Gastrocnemius medialis (tissue), 4 donors: ENCODE results near the gene STEEP1. TPM values are rescaled to one million over a fixed set of nuclear protein-coding genes. Genes with fewer than 3 reads are reported as not detected.

Experiments used
- ATAC-seq, 2 donors: fragments of 150-250 bp; one replicate each; pipeline ENCODE4 v1.9.1; 2016
- DNase-seq, 2 donors: peaks; one replicate each; pipeline ENCODE4 v3.0.0-alpha.2; 2019
- H3K27ac ChIP-seq, 4 donors: fragments of 200-600 bp; sonication (generic); 1 replicate in 1 of 4; 2 replicates in 3 of 4; pipeline ENCODE4 v1.5.1; 2016 to 2018; ENCODE audit warnings: mild to moderate bottlenecking in 2 of 4, moderate library complexity in 1 of 4
- H3K27me3 ChIP-seq, 3 donors: fragments of 200-600 bp; sonication (generic) in 2 of 3; 1 replicate in 1 of 3; 2 replicates in 2 of 3; pipeline versions ENCODE4 v1.5.1 to v1.6.0; 2016 to 2019; ENCODE audit warnings: mild to moderate bottlenecking in 1 of 3, moderate library complexity in 1 of 3
- H3K36me3 ChIP-seq, 2 donors: fragments of 200-600 bp; sonication (generic) in 1 of 2; one replicate each; pipeline ENCODE4 v1.5.1; 2017 to 2018
- H3K4me1 ChIP-seq, 2 donors: fragments of 200-600 bp; sonication (generic) in 1 of 2; one replicate each; pipeline ENCODE4 v1.5.1; 2016 to 2017; ENCODE audit warnings: mild to moderate bottlenecking in 2 of 2
- H3K4me3 ChIP-seq, 4 donors: fragments of 200-600 bp; sonication (generic) in 3 of 4; 1 replicate in 1 of 4; 2 replicates in 3 of 4; pipeline ENCODE4 v1.5.1; 2016 to 2019; ENCODE audit warnings: mild to moderate bottlenecking in 2 of 4
- H3K9me3 ChIP-seq, 3 donors: fragments of 200-600 bp; sonication (generic) in 2 of 3; 1 replicate in 1 of 3; 2 replicates in 2 of 3; pipeline ENCODE4 v1.5.1; 2016 to 2019
- CTCF ChIP-seq, 5 experiments: fragments of 450-650 bp in 3 of 5; fragments of 200-600 bp in 2 of 5; sonication (generic) in 2 of 5; IDR thresholded peaks in 4 of 5; conservative IDR thresholded peaks in 1 of 5; 1 replicate in 4 of 5; 2 replicates in 1 of 5; pipeline ENCODE4 v1.5.1; 2016 to 2019; ENCODE audit warnings: antibody characterized with exemption in 5 of 5, mild to moderate bottlenecking in 3 of 5, moderate library complexity in 3 of 5
- POLR2A ChIP-seq, 2 donors: fragments of 450-650 bp; IDR thresholded peaks; one replicate each; pipeline ENCODE4 v1.6.1; 2017; ENCODE audit warnings: antibody characterized with exemption in 2 of 2, mild to moderate bottlenecking in 2 of 2, moderate library complexity in 2 of 2
- in situ Hi-C, 4 donors: fragments of 200-750 bp; cut with MboI; loops; one replicate each; pipeline versions ENCODE4 v1.15.0 to v1.8.0; 2017; ENCODE audit warnings: low sequenced_read_pairs in 4 of 4
- intact Hi-C: fragments of 100-400 bp; cut with DNase I; formaldehyde crosslinking; loops from one replicate; pipeline ENCODE4 v1.15.1; 2023; ENCODE audit warnings: low total_unique reads
- total RNA-seq, 4 donors: library from RNA; depleted of rRNA; stranded (reverse); fragments of >200 nt; gene quantifications; one replicate each; pipeline versions ENCODE4 v1.1.0 to v1.2.3, GENCODE V29; 2016

Gene STEEP1
- total RNA-seq = 10 to 100 TPM; 15.3 to 38.0 (median 17.3) TPM

- intact Hi-C loops = loop anchor here (1.0 kb wide), 1 partner anchor 9 kb away; the partner anchor contains the start of gene UBE2A
These were observed at the start of gene STEEP1 for GRCh38 chrX:119565107-119565663. STEEP1 (minus strand) TSS chrX:119565409; CDS start chrX:119565355, 54 bp downstream.

GRCh38 chrX:119614776-119615175 lies 49.6 kb upstream of the STEEP1 start:
- H3K9me3 ChIP-seq = no peaks in the 10 kb centered on the region
- H3K4me3 ChIP-seq = no peak overlapping the region
- no peaks in the 10 kb centered on the region for H3K27me3 ChIP-seq
- no peaks in the 10 kb centered on the region for H3K4me1 ChIP-seq
- ATAC-seq (no peak), DNase-seq (no peak)
- no peaks in the 10 kb centered on the region for H3K36me3 ChIP-seq
- no peak for TF ChIP-seq POLR2A (IDR thresholded peaks at IDR 0.05)
- TF ChIP-seq CTCF (IDR thresholded peaks at IDR 0.05 in 4 of 5, conservative IDR thresholded peaks at IDR 0.05 in 1 of 5) = no peak
- H3K27ac ChIP-seq = no peak overlapping the region
- in situ Hi-C loops (loop anchor here in 1 of 4 donors (25.0 kb wide), 1 partner anchor 123 kb away; no protein-coding TSS in a partner anchor), intact Hi-C loops (loop anchor here (5.0 kb wide), 1 partner anchor 78 kb away; the partner anchor contains the start of gene SEPTIN6)

More at GRCh38 chrX:119565107-119565663, at the start of gene STEEP1:
- Histone ChIP-seq H3K4me3 (peak within 1 kb of the TSS; percentile 61 to 68 (median 63)), H3K36me3 (no peaks in the 10 kb centered on the region), H3K4me1 (no peaks in the 10 kb centered on the region), H3K27ac (peak within 1 kb of the TSS; percentile 77 to 83 (median 80)), H3K9me3 (no peaks in the 10 kb centered on the region), H3K27me3 (no peaks in the 10 kb centered on the region)
- ATAC-seq (peak; percentile 98 to 99), DNase-seq (peak; percentile 73 to 90)
- TF ChIP-seq POLR2A (IDR thresholded peaks at IDR 0.05) (peak in 1 of 2 donors; percentile 20), CTCF (IDR thresholded peaks at IDR 0.05 in 4 of 5, conservative IDR thresholded peaks at IDR 0.05 in 1 of 5) (no peak)
- in situ Hi-C loops = no loop called here

GRCh38 chrX:119607018-119607389 lies 41.8 kb upstream of the STEEP1 start:
- DNase-seq = no peak
- Histone ChIP-seq H3K36me3 (no peaks in the 10 kb centered on the region), H3K27me3 (no peaks in the 10 kb centered on the region), H3K4me1 (no peaks in the 10 kb centered on the region), H3K4me3 (peak overlapping the region; percentile 68 to 88 (median 79)), H3K27ac (peak overlapping the region in 3 of 4 donors; percentile 89 to 91 (median 89)), H3K9me3 (no peaks in the 10 kb centered on the region)
- intact Hi-C loops = loop anchor here (2.0 to 5.0 kb wide), 2 partner anchors 184 to 370 kb away; partner anchors contain the start of genes PGRMC1 and RPL39
- in situ Hi-C loops = loop anchor here in 1 of 4 donors (25.0 kb wide), 1 partner anchor 130 kb away; no protein-coding TSS in a partner anchor
- no peak for ATAC-seq
- TF ChIP-seq POLR2A (IDR thresholded peaks at IDR 0.05) (no peak), CTCF (IDR thresholded peaks at IDR 0.05 in 4 of 5, conservative IDR thresholded peaks at IDR 0.05 in 1 of 5) (no peak)

- no peaks in the 10 kb centered on the region for H3K4me1 ChIP-seq
- DNase-seq (peak; percentile 80 to 86), ATAC-seq (peak; percentile 96 to 98)
- TF ChIP-seq POLR2A (IDR thresholded peaks at IDR 0.05) = peak; percentile 84 to 87
- TF ChIP-seq CTCF (IDR thresholded peaks at IDR 0.05 in 4 of 5, conservative IDR thresholded peaks at IDR 0.05 in 1 of 5) = no peak
- peak within 1 kb of the TSS; percentile 86 to 91 (median 89) for H3K27ac ChIP-seq
- H3K27me3 ChIP-seq = no peaks in the 10 kb centered on the region
- in situ Hi-C loops (loop anchor here in 1 of 4 donors (25.0 kb wide), 1 partner anchor 131 kb away; no protein-coding TSS in a partner anchor), intact Hi-C loops (loop anchor here (2.0 to 5.0 kb wide), 2 partner anchors 184 to 369 kb away; partner anchors contain the start of genes PGRMC1 and RPL39)
- no peaks in the 10 kb centered on the region for H3K9me3 ChIP-seq
- no peaks in the 10 kb centered on the region for H3K36me3 ChIP-seq
- H3K4me3 ChIP-seq = peak within 1 kb of the TSS; percentile 68 to 88 (median 79)
These were observed 41.2 kb upstream of the STEEP1 start, which contains the start of gene NKRF for GRCh38 chrX:119606280-119607017. NKRF (minus strand) TSS chrX:119606424.
